Transverse colon (tissue), 4 donors: Measurements from ENCODE around the gene TAF5L. TPM values are rescaled to one million over a fixed set of nuclear protein-coding genes. Genes with fewer than 3 reads are reported as not detected.
A peak's percentile ranks its signal among the peaks of the same experiment; 100 is the strongest.

Experiments
- DNase-seq: peaks from one replicate; pipeline ENCODE4 v3.0.0-alpha.2; 2019
- H3K27ac ChIP-seq, 4 donors: fragments of 200-600 bp; sonication (generic); 2 replicates each; pipeline ENCODE4 v1.5.1; 2016 to 2018; ENCODE audit warnings: inconsistent platforms in 4 of 4
- H3K27me3 ChIP-seq: fragments of 200-600 bp; sonication (generic); 2 replicates; pipeline ENCODE4 v1.5.1; 2017; ENCODE audit warnings: inconsistent platforms
- H3K36me3 ChIP-seq, 4 donors: fragments of 200-600 bp; sonication (generic); 2 replicates each; pipeline ENCODE4 v1.5.1; 2017 to 2019; ENCODE audit warnings: inconsistent platforms in 4 of 4
- H3K4me1 ChIP-seq, 4 donors: fragments of 200-600 bp; sonication (generic); 2 replicates each; pipeline ENCODE4 v1.5.1; 2017 to 2020; ENCODE audit warnings: inconsistent platforms in 4 of 4
- H3K4me3 ChIP-seq, 4 donors: fragments of 200-600 bp; sonication (generic); 1 replicate in 1 of 4; 2 replicates in 3 of 4; pipeline versions ENCODE4 v1.5.1 to v1.6.1; 2017 to 2019; ENCODE audit warnings: inconsistent platforms in 4 of 4
- H3K9me3 ChIP-seq, 2 donors: fragments of 200-600 bp; sonication (generic); 2 replicates each; pipeline ENCODE4 v1.5.1; 2017 to 2019; ENCODE audit warnings: inconsistent platforms in 2 of 2
- CTCF ChIP-seq, 5 experiments: fragments of 200-600 bp in 3 of 5; fragments of 450-650 bp in 2 of 5; sonication (generic) in 3 of 5; IDR thresholded peaks; 1 replicate in 2 of 5; 2 replicates in 3 of 5; pipeline ENCODE4 v1.5.1; 2016 to 2017; ENCODE audit warnings: antibody characterized with exemption in 5 of 5, inconsistent platforms in 3 of 5, mild to moderate bottlenecking in 2 of 5, moderate library complexity in 1 of 5
- EP300 ChIP-seq: sonication (generic); formaldehyde crosslinking; IDR thresholded peaks from one replicate; pipeline ENCODE4 v1.6.1; 2017; ENCODE audit warnings: antibody characterized with exemption, low read depth
- POLR2A ChIP-seq: fragments of 450-650 bp; IDR thresholded peaks from one replicate; pipeline ENCODE4 v1.6.1; 2016; ENCODE audit warnings: antibody characterized with exemption, mild to moderate bottlenecking, moderate library complexity
- POLR2AphosphoS5 ChIP-seq, 3 donors: sonication (generic); formaldehyde crosslinking; IDR thresholded peaks; one replicate each; pipeline ENCODE4 v1.6.1; 2016; ENCODE audit warnings: antibody characterized with exemption in 3 of 3
- WGBS, 2 donors: methylation state at CpG; one replicate each; pipeline ENCODE4 v1.1.5; 2018; ENCODE audit warnings: low coverage in 1 of 2; 5-methylcytosine and 5-hydroxymethylcytosine counted together
- in situ Hi-C, 4 donors: fragments of 200-750 bp; cut with MboI; loops; one replicate each; pipeline versions ENCODE4 v1.15.0 to v1.15.1; 2017; ENCODE audit warnings: low sequenced_read_pairs in 3 of 4, low pct_ligation_motif_present in 1 of 4, low pct_unique_long_range_greater_than_20kb in 1 of 4
- intact Hi-C: fragments of 100-400 bp; cut with DNase I; formaldehyde crosslinking; loops from one replicate; pipeline ENCODE4 v1.15.1; 2023; ENCODE audit warnings: low total_unique reads
- total RNA-seq, 4 donors: library from RNA; depleted of rRNA; stranded (reverse); fragments of >200 nt; gene quantifications; one replicate each; pipeline ENCODE4 v1.1.0, GENCODE V29; 2016

The TAF5L gene
- total RNA-seq, 4 donors from 2014 or later, result 10.7 to 22.1 (median 15.4) TPM

GRCh38 chr1:229640455-229640854, 14.5 kb upstream of the TAF5L start:
- Histone ChIP-seq H3K36me3 (peaks cover 0 to 12% (median 8%) of the 10 kb centered on the region in 4 donors), H3K27ac (no peak overlapping the region), H3K4me1 (peaks cover 0 to 4% (median 1%) of the 10 kb centered on the region in 4 donors), H3K27me3 (no peaks in the 10 kb centered on the region), H3K4me3 (no peak overlapping the region), H3K9me3 (no peaks in the 10 kb centered on the region)
- TF ChIP-seq POLR2A (no peak), CTCF (IDR thresholded peaks at IDR 0.05) (no peak), POLR2AphosphoS5 (IDR thresholded peaks at IDR 0.05) (no peak), EP300 (no peak)
- 65% methylated on average over 12 of the region's 12 CpGs; no CpG with 5 or more reads in 1 of the 2 donors for WGBS, 2 donors
- DNase-seq, result peak; percentile 43
- intact Hi-C loops, result no loop called here
- in situ Hi-C loops, result no loop called here

- no peak for TF ChIP-seq POLR2A
- no peak for TF ChIP-seq CTCF (IDR thresholded peaks at IDR 0.05)
- no peak for TF ChIP-seq EP300
- no peak overlapping the region for H3K27ac ChIP-seq
- no peaks in the 10 kb centered on the region for H3K9me3 ChIP-seq
- no peak overlapping the region for H3K4me3 ChIP-seq
- H3K4me1 ChIP-seq, result peaks cover 0 to 4% (median 1%) of the 10 kb centered on the region in 4 donors
- intact Hi-C loops (no loop called here), in situ Hi-C loops (loop anchor here in 1 of 4 donors (10.0 kb wide), 1 partner anchor 73 kb away; no protein-coding TSS in a partner anchor)
- no peak for DNase-seq
- 94% methylated on average over 12 of the region's 12 CpGs; no CpG with 5 or more reads in 1 of the 2 donors for WGBS, 2 donors
- no peaks in the 10 kb centered on the region for H3K27me3 ChIP-seq
- peaks cover 0 to 27% (median 8%) of the 10 kb centered on the region in 4 donors for H3K36me3 ChIP-seq
Observed at GRCh38 chr1:229637746-229638145, 11.8 kb upstream of the TAF5L start.

GRCh38 chr1:229636042-229636441, 10.1 kb upstream of the TAF5L start:
- no peak for DNase-seq
- H3K27me3 ChIP-seq, result no peaks in the 10 kb centered on the region
- peaks cover 0 to 4% (median 1%) of the 10 kb centered on the region in 4 donors for H3K4me1 ChIP-seq
- H3K4me3 ChIP-seq, result no peak overlapping the region
- H3K9me3 ChIP-seq, result no peaks in the 10 kb centered on the region
- WGBS, 2 donors, result 95% methylated on average over 9 of the region's 9 CpGs; no CpG with 5 or more reads in 1 of the 2 donors
- TF ChIP-seq EP300, result no peak
- TF ChIP-seq POLR2A, result no peak
- TF ChIP-seq CTCF (IDR thresholded peaks at IDR 0.05), result no peak
- TF ChIP-seq POLR2AphosphoS5 (IDR thresholded peaks at IDR 0.05), result no peak
- H3K36me3 ChIP-seq, result peaks cover 0 to 27% (median 8%) of the 10 kb centered on the region in 4 donors
- intact Hi-C loops (no loop called here), in situ Hi-C loops (loop anchor here in 1 of 4 donors (10.0 kb wide), 1 partner anchor 71 kb away; no protein-coding TSS in a partner anchor)
- H3K27ac ChIP-seq, result no peak overlapping the region

- Histone ChIP-seq H3K27me3 (no peaks in the 10 kb centered on the region), H3K9me3 (no peaks in the 10 kb centered on the region), H3K36me3 (peaks cover 0 to 25% (median 8%) of the 10 kb centered on the region in 4 donors), H3K4me1 (peaks cover 0 to 8% (median 4%) of the 10 kb centered on the region in 4 donors), H3K27ac (no peak overlapping the region), H3K4me3 (no peak overlapping the region)
- in situ Hi-C loops, result loop anchor here in 1 of 4 donors (10.0 kb wide), 1 partner anchor 67 kb away; no protein-coding TSS in a partner anchor
- TF ChIP-seq EP300, result no peak
- TF ChIP-seq CTCF (IDR thresholded peaks at IDR 0.05), result no peak
- no peak for TF ChIP-seq POLR2A
- TF ChIP-seq POLR2AphosphoS5 (IDR thresholded peaks at IDR 0.05), result no peak
- intact Hi-C loops, result no loop called here
- no peak for DNase-seq
- 92 to 94% methylated on average over 6 of the region's 6 CpGs for WGBS, 2 donors
Observed at GRCh38 chr1:229631966-229632365, 6.0 kb upstream of the TAF5L start.
